DOHH2 (cell line): ENCODE data around the gene SNRPD2.

Experiments used
- EZH2phosphoT487 ChIP-seq: fragments of 200-600 bp; sonication (generic); IDR thresholded peaks from 2 replicates; pipeline ENCODE4 v1.6.1; 2017; ENCODE audit warnings: borderline replicate concordance, mild to moderate bottlenecking, antibody characterized with exemption, low read length, moderate library complexity, mixed read lengths
- TF ChIP-seq, protein P1 (sequence below): fragments of 200-600 bp; sonication (generic); IDR thresholded peaks from one replicate; pipeline ENCODE4 v1.5.1; 2014; ENCODE audit warnings: antibody characterized with exemption, mild to moderate bottlenecking, low read depth, low read length; ENCODE audit not compliant: poor library complexity, severe bottlenecking

- TF ChIP-seq, protein P1, sequence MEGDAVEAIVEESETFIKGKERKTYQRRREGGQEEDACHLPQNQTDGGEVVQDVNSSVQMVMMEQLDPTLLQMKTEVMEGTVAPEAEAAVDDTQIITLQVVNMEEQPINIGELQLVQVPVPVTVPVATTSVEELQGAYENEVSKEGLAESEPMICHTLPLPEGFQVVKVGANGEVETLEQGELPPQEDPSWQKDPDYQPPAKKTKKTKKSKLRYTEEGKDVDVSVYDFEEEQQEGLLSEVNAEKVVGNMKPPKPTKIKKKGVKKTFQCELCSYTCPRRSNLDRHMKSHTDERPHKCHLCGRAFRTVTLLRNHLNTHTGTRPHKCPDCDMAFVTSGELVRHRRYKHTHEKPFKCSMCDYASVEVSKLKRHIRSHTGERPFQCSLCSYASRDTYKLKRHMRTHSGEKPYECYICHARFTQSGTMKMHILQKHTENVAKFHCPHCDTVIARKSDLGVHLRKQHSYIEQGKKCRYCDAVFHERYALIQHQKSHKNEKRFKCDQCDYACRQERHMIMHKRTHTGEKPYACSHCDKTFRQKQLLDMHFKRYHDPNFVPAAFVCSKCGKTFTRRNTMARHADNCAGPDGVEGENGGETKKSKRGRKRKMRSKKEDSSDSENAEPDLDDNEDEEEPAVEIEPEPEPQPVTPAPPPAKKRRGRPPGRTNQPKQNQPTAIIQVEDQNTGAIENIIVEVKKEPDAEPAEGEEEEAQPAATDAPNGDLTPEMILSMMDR, result no peak
- no peak for TF ChIP-seq EZH2phosphoT487
These were observed 47.6 kb downstream of the SNRPD2 start for GRCh38 chr19:45643927-45644771.
